Measurements from ENCODE around the gene SP100.

SP100 gene

GRCh38 chr2:230564805-230565779 lies 149.1 kb downstream of the SP100 start:
- DNase-seq, result peak; percentile 65

- DNase-seq, result no peak
Measured at GRCh38 chr2:230569298-230569697, 153.3 kb downstream of the SP100 start.

GRCh38 chr2:230570987-230571386 lies 155.0 kb downstream of the SP100 start:
- DNase-seq, result no peak

- no peak for DNase-seq
Measured at GRCh38 chr2:230575642-230576324, 159.8 kb downstream of the SP100 start.

- no peak for DNase-seq
Measured at GRCh38 chr2:230577114-230577513, 161.1 kb downstream of the SP100 start.

- DNase-seq, result no peak
Measured at GRCh38 chr2:230578106-230578505, 162.1 kb downstream of the SP100 start.

GRCh38 chr2:230582851-230583283 lies 166.9 kb downstream of the SP100 start:
- DNase-seq, result no peak

- DNase-seq, result no peak
Measured at GRCh38 chr2:230583581-230583980, 167.6 kb downstream of the SP100 start.

- DNase-seq, result no peak
Measured at GRCh38 chr2:230586328-230586982, 170.5 kb downstream of the SP100 start.

- DNase-seq, result no peak
Measured at GRCh38 chr2:230589025-230589424, 173.0 kb downstream of the SP100 start.

GRCh38 chr2:230589497-230590015 lies 173.6 kb downstream of the SP100 start:
- DNase-seq, result peak; percentile 68

GRCh38 chr2:230590333-230590732 lies 174.3 kb downstream of the SP100 start:
- no peak for DNase-seq

GRCh38 chr2:230591850-230592249 lies 175.8 kb downstream of the SP100 start:
- no peak for DNase-seq

GRCh38 chr2:230592775-230593174 lies 176.8 kb downstream of the SP100 start:
- no peak for DNase-seq
